MCF 10A (cell line): ENCODE data around the gene NAT8L. TPM values are rescaled to one million over a fixed set of nuclear protein-coding genes. Genes with fewer than 3 reads are reported as not detected.

ENCODE experiments used
- BruUV-seq: library from RNA; stranded (reverse); fragments of 400-500 nt; replicated peaks from 2 replicates; lab custom pipeline; 2021; lab: Mats Ljungman, UMichigan
- CTCF ChIA-PET: fragments of 300-600 bp; sonication (Branson Sonifier 250); formaldehyde crosslinking; extraction: SDS; loops from one replicate; lab custom pipeline; 2021; ENCODE audit warnings: antibody characterized with exemption, inconsistent platforms; lab: Yijun Ruan, JAX
- POLR2A ChIA-PET: fragments of 300-600, 350-650 bp; sonication (Branson Sonifier 250); formaldehyde crosslinking; extraction: SDS; loops from one replicate; lab custom pipeline; 2020; ENCODE audit warnings: antibody characterized with exemption, inconsistent platforms; lab: Yijun Ruan, JAX
- DNase-seq: peaks from one replicate; pipeline ENCODE4 v3.0.0-alpha.2; 2018; ENCODE audit not compliant: unreplicated experiment
- H3K27ac Mint-ChIP-seq: one replicate; pipeline ENCODE4 v1.8.0; 2022; ENCODE audit warnings: mild to moderate bottlenecking, low read depth, mixed read lengths; ENCODE audit not compliant: unreplicated experiment
- H3K27me3 Mint-ChIP-seq: one replicate; pipeline ENCODE4 v1.8.0; 2022; ENCODE audit warnings: mixed read lengths; ENCODE audit not compliant: insufficient read depth, unreplicated experiment
- H3K36me3 Mint-ChIP-seq: one replicate; pipeline ENCODE4 v1.8.0; 2022; ENCODE audit warnings: mild to moderate bottlenecking, moderate library complexity, mixed read lengths; ENCODE audit not compliant: insufficient read depth, unreplicated experiment
- H3K4me1 Mint-ChIP-seq: one replicate; pipeline ENCODE4 v1.8.0; 2022; ENCODE audit warnings: mixed read lengths; ENCODE audit not compliant: insufficient read depth, unreplicated experiment
- H3K4me3 Mint-ChIP-seq: one replicate; pipeline ENCODE4 v1.8.0; 2022; ENCODE audit warnings: mild to moderate bottlenecking, moderate library complexity, mixed read lengths; ENCODE audit not compliant: unreplicated experiment
- H3K9me3 Mint-ChIP-seq: one replicate; pipeline ENCODE4 v1.8.0; 2022; ENCODE audit warnings: mixed read lengths; ENCODE audit not compliant: unreplicated experiment
- CTCF ChIP-seq: fragments of 200-600 bp; IDR thresholded peaks from one replicate; pipeline ENCODE4 v1.8.0; 2022; ENCODE audit warnings: antibody characterized with exemption, mild to moderate bottlenecking; ENCODE audit not compliant: unreplicated experiment
- intact Hi-C: fragments of 100-400 bp; cut with micrococcal nuclease; formaldehyde crosslinking; loops from 2 replicates; pipeline ENCODE4 v1.14.1; 2022
- total RNA-seq: library from RNA; stranded (reverse); gene quantifications from 2 replicates; pipeline ENCODE4 v1.2.3, GENCODE V29; 2022

NAT8L gene
- total RNA-seq, 1 experiment from 2014 or later, result 0.79 TPM

- Mint-ChIP-seq H3K4me3 (no peak overlapping the region), H3K9me3 (peaks cover 10% of the 10 kb centered on the region), H3K27me3 (no peaks in the 10 kb centered on the region), H3K36me3 (peaks cover 7% of the 10 kb centered on the region), H3K4me1 (peaks cover 10% of the 10 kb centered on the region), H3K27ac (no peak overlapping the region)
- no TSS peak for BruUV-seq
- DNase-seq, result no peak
- no peak for TF ChIP-seq CTCF
- intact Hi-C loops, result no loop called here
- CTCF ChIA-PET, result no interaction called here
- POLR2A ChIA-PET, result no interaction called here
Measured at GRCh38 chr4:2096073-2096609, 37.0 kb downstream of the NAT8L start.

DNA sequence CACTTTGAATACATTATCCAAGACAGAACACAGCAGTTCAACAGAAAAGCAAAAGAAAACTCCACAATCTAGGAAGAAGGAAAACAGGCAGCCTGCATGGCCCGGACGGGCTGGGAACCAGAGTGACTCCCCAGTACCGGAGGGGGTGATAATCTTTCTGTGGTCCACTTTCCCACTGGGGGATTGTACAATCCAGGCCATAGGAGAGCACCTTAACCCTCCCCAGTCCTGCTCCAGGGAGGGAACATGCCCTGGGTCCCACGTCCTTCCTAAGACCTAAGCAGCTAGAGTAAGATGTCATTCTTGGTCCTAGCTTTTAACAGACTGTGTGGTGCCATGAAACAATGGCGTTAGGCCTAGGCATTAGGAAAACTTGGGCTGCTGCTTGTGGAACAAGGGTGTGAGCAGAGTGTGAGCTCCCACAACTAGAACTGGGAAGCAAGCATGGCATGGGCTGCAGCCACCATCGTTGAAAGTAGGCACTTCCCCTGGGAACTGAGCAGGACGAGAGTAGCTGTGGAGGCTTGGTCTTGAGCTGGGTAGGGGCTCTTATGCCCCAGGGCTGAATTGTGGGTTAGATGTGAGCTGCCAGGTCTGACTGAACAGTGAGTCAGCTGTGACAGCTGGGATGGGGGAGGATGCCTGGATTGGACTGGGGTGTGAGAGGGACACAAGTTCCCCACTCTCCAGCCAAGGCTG is 42.4 kb downstream of the NAT8L start:
- Mint-ChIP-seq H3K27ac (no peak overlapping the region), H3K36me3 (peaks cover 7% of the 10 kb centered on the region), H3K4me1 (peaks cover 18% of the 10 kb centered on the region), H3K27me3 (no peaks in the 10 kb centered on the region), H3K4me3 (no peak overlapping the region), H3K9me3 (peaks cover 21% of the 10 kb centered on the region)
- intact Hi-C loops, result no loop called here
- TF ChIP-seq CTCF, result no peak
- ChIA-PET CTCF (interaction anchor here (0.6 to 0.8 kb wide), 2 partner anchors 39 to 119 kb away, joined by 3 read pairs; no protein-coding TSS in a partner anchor), POLR2A (interaction anchor here (0.6 to 0.9 kb wide), 2 partner anchors 21 to 56 kb away, joined by 3 read pairs; no protein-coding TSS in a partner anchor)
- peak; percentile 75 for DNase-seq
- no TSS peak for BruUV-seq

GRCh38 chr4:2102045-2102883 is 43.1 kb downstream of the NAT8L start:
- peaks cover 3% of the 10 kb centered on the region for H3K36me3 Mint-ChIP-seq
- H3K27me3 Mint-ChIP-seq, result no peaks in the 10 kb centered on the region
- no peak overlapping the region for H3K4me3 Mint-ChIP-seq
- ChIA-PET CTCF (interaction anchor here (0.8 kb wide), 1 partner anchor 40 kb away, joined by 3 read pairs; no protein-coding TSS in a partner anchor), POLR2A (interaction anchor here (0.6 to 0.9 kb wide), 2 partner anchors 20 to 56 kb away, joined by 3 read pairs; no protein-coding TSS in a partner anchor)
- BruUV-seq, result no TSS peak
- H3K27ac Mint-ChIP-seq, result no peak overlapping the region
- peaks cover 16% of the 10 kb centered on the region for H3K9me3 Mint-ChIP-seq
- H3K4me1 Mint-ChIP-seq, result peaks cover 18% of the 10 kb centered on the region
- no peak for DNase-seq
- no peak for TF ChIP-seq CTCF
- intact Hi-C loops, result no loop called here
